Activated CD8-positive, alpha-beta T cell treated with anti-CD3 and anti-CD28 coated beads, Interleukin-2, amount 10 ng/mL, durations not matched to agents 7 days and 5 days (primary cell): ENCODE measurements around the gene BIRC5. TPM values are rescaled to one million over a fixed set of nuclear protein-coding genes. Genes with fewer than 3 reads are reported as not detected.

Experiments
- ATAC-seq: fragments of 150-1000 bp; cut with Tn5 transposase; one replicate; pipeline ENCODE4 v1.10.0; 2021; ENCODE audit warnings: moderate library complexity
- CTCF ChIA-PET: fragments of 350-600 bp; sonication (Branson Sonifier 250); formaldehyde crosslinking; loops from one replicate; lab custom pipeline; 2021; ENCODE audit warnings: antibody characterized with exemption; lab: Charles Lee
- POLR2A ChIA-PET: fragments of 350-600 bp; sonication (Branson Sonifier 250); formaldehyde crosslinking; loops from one replicate; lab custom pipeline; 2021; ENCODE audit warnings: antibody characterized with exemption; lab: Charles Lee
- DNase-seq: peaks from one replicate; pipeline ENCODE4 v3.0.0-alpha.2; 2020
- H3K27ac Mint-ChIP-seq: one replicate; pipeline ENCODE4 v1.8.0; 2021; ENCODE audit warnings: mild to moderate bottlenecking, mixed read lengths
- H3K27me3 Mint-ChIP-seq: one replicate; pipeline ENCODE4 v1.8.0; 2021; ENCODE audit warnings: low read depth, mixed read lengths
- H3K36me3 Mint-ChIP-seq: one replicate; pipeline ENCODE4 v1.8.0; 2021; ENCODE audit warnings: low read depth, mixed read lengths
- H3K4me1 Mint-ChIP-seq: one replicate; pipeline ENCODE4 v1.8.0; 2021; ENCODE audit warnings: low read depth, mixed read lengths
- H3K4me3 Mint-ChIP-seq: one replicate; pipeline ENCODE4 v1.8.0; 2021; ENCODE audit warnings: mild to moderate bottlenecking, mixed read lengths
- H3K9me3 Mint-ChIP-seq: one replicate; pipeline ENCODE4 v1.8.0; 2022; ENCODE audit warnings: mixed read lengths; ENCODE audit not compliant: insufficient read depth
- total RNA-seq, 2 experiments: library from RNA; stranded (reverse); gene quantifications; one replicate each; pipeline ENCODE4 v1.2.3, GENCODE V29; 2021

BIRC5 gene
- total RNA-seq, 2 experiments from 2014 or later: 108 to 114 TPM

- Mint-ChIP-seq H3K9me3 (no peaks in the 10 kb centered on the region), H3K4me3 (no peak overlapping the region), H3K27me3 (no peaks in the 10 kb centered on the region), H3K4me1 (peaks cover 55% of the 10 kb centered on the region), H3K36me3 (peaks cover 43% of the 10 kb centered on the region), H3K27ac (no peak overlapping the region)
- ChIA-PET CTCF (interaction anchor here (1.9 to 3.5 kb wide), 3 partner anchors 9 to 100 kb away, joined by 6 to 27 read pairs (median 11); no protein-coding TSS in a partner anchor), POLR2A (interaction anchor here (0.6 to 1.1 kb wide), 3 partner anchors 20 to 70 kb away, joined by 3 to 4 read pairs (median 3); no protein-coding TSS in a partner anchor)
- ATAC-seq (no peak), DNase-seq (no peak)
Measured at GRCh38 chr17:78184351-78184750, 29.7 kb upstream of the BIRC5 start.

- H3K36me3 Mint-ChIP-seq: peaks cover 39% of the 10 kb centered on the region
- DNase-seq (no peak), ATAC-seq (no peak)
- H3K4me1 Mint-ChIP-seq: peaks cover 55% of the 10 kb centered on the region
- H3K4me3 Mint-ChIP-seq: peak overlapping the region; percentile 80
- POLR2A ChIA-PET: interaction anchor here (0.6 to 1.1 kb wide), 3 partner anchors 20 to 70 kb away, joined by 3 to 4 read pairs (median 3); no protein-coding TSS in a partner anchor
- peak overlapping the region; percentile 10 for H3K27ac Mint-ChIP-seq
- CTCF ChIA-PET: interaction anchor here (3.5 kb wide), 1 partner anchor 9 kb away, joined by 27 read pairs; no protein-coding TSS in a partner anchor
- H3K27me3 Mint-ChIP-seq: no peaks in the 10 kb centered on the region
- no peaks in the 10 kb centered on the region for H3K9me3 Mint-ChIP-seq
Measured at GRCh38 chr17:78184868-78185267, 29.2 kb upstream of the BIRC5 start.

GRCh38 chr17:78185981-78186691, 27.9 kb upstream of the BIRC5 start:
- peak; percentile 2 for ATAC-seq

GRCh38 chr17:78186692-78187595, 27.1 kb upstream of the BIRC5 start, which contains the start of the genes AFMID and TK1:
TSS of gene AFMID (plus strand) at chr17:78187362. CDS start at chr17:78187371, 9 bp downstream.
TSS of gene TK1 (minus strand) at chr17:78187052. CDS start at chr17:78186994, 58 bp downstream.
- peak; percentile 95 for DNase-seq
- no peaks in the 10 kb centered on the region for H3K9me3 Mint-ChIP-seq
- H3K4me3 Mint-ChIP-seq: peak within 1 kb of the TSS; percentile 80
- no peaks in the 10 kb centered on the region for H3K27me3 Mint-ChIP-seq
- H3K36me3 Mint-ChIP-seq: peaks cover 31% of the 10 kb centered on the region
- ChIA-PET POLR2A (interaction anchor here (0.6 to 1.5 kb wide), 8 partner anchors 10 to 76 kb away, joined by 3 to 5 read pairs (median 4); partner anchors contain the start of genes BIRC5 and TMC8), CTCF (interaction anchor here (0.7 to 3.5 kb wide), 9 partner anchors 11 to 168 kb away, joined by 3 to 27 read pairs (median 3); no protein-coding TSS in a partner anchor)
- peak within 1 kb of the TSS; percentile 70 for H3K27ac Mint-ChIP-seq
- H3K4me1 Mint-ChIP-seq: peaks cover 45% of the 10 kb centered on the region
- peak; percentile 96 for ATAC-seq

More at GRCh38 chr17:78185981-78186691, 27.9 kb upstream of the BIRC5 start:
- DNase-seq: peak; percentile 37
- Mint-ChIP-seq H3K27me3 (no peaks in the 10 kb centered on the region), H3K4me3 (peak overlapping the region; percentile 80), H3K9me3 (no peaks in the 10 kb centered on the region), H3K36me3 (peaks cover 34% of the 10 kb centered on the region), H3K27ac (peak overlapping the region; percentile 70), H3K4me1 (peaks cover 49% of the 10 kb centered on the region)
- ChIA-PET POLR2A (interaction anchor here (0.6 to 1.5 kb wide), 9 partner anchors 10 to 76 kb away, joined by 3 to 5 read pairs (median 4); partner anchors contain the start of genes BIRC5 and TMC8), CTCF (interaction anchor here (0.7 to 3.5 kb wide), 11 partner anchors 11 to 167 kb away, joined by 3 to 27 read pairs (median 3); no protein-coding TSS in a partner anchor)

DNA sequence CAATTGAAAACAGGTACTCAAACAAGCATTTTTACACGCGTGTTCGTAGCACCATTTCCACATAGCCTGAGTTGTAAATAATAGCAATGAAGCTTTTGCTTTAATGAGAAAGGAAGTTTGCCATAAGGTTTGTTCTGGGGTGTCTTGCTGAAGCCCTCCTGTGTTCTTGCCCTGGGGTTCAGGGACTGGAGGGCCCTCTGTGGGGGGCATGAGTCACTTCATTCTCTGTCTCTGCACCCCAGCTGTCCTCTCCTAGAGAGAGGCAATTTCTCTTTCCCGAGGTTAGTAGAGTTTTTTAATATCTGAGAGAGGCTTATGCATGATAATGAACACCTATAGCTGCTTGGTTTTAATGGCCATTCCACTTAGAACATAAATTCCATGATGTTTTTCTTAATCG, 17.3 kb upstream of the BIRC5 start:
- peaks cover 4% of the 10 kb centered on the region for H3K4me1 Mint-ChIP-seq
- no peak overlapping the region for H3K27ac Mint-ChIP-seq
- ATAC-seq: no peak
- H3K36me3 Mint-ChIP-seq: peaks cover 18% of the 10 kb centered on the region
- no peak for DNase-seq
- POLR2A ChIA-PET: interaction anchor here (0.9 kb wide), 1 partner anchor 23 kb away, joined by 3 read pairs; no protein-coding TSS in a partner anchor
- H3K27me3 Mint-ChIP-seq: no peaks in the 10 kb centered on the region
- no peaks in the 10 kb centered on the region for H3K9me3 Mint-ChIP-seq
- CTCF ChIA-PET: interaction anchor here (0.8 to 1.9 kb wide), 2 partner anchors 17 to 53 kb away, joined by 3 read pairs; partner anchors contain the start of gene BIRC5
- no peak overlapping the region for H3K4me3 Mint-ChIP-seq

GRCh38 chr17:78197147-78197832, 16.8 kb upstream of the BIRC5 start:
- Mint-ChIP-seq H3K4me3 (no peak overlapping the region), H3K9me3 (no peaks in the 10 kb centered on the region), H3K27me3 (no peaks in the 10 kb centered on the region), H3K27ac (no peak overlapping the region), H3K36me3 (peaks cover 18% of the 10 kb centered on the region), H3K4me1 (peaks cover 4% of the 10 kb centered on the region)
- ChIA-PET CTCF (interaction anchor here (0.8 to 1.9 kb wide), 3 partner anchors 17 to 53 kb away, joined by 3 read pairs; partner anchors contain the start of gene BIRC5), POLR2A (interaction anchor here (0.9 kb wide), 1 partner anchor 23 kb away, joined by 3 read pairs; no protein-coding TSS in a partner anchor)
- DNase-seq (no peak), ATAC-seq (no peak)

- CTCF ChIA-PET: interaction anchor here (1.3 kb wide), 1 partner anchor 24 kb away, joined by 5 read pairs; no protein-coding TSS in a partner anchor
- H3K27me3 Mint-ChIP-seq: no peaks in the 10 kb centered on the region
- H3K9me3 Mint-ChIP-seq: no peaks in the 10 kb centered on the region
- H3K4me3 Mint-ChIP-seq: no peak overlapping the region
- peaks cover 4% of the 10 kb centered on the region for H3K4me1 Mint-ChIP-seq
- no peak overlapping the region for H3K27ac Mint-ChIP-seq
- DNase-seq (no peak), ATAC-seq (no peak)
- H3K36me3 Mint-ChIP-seq: peaks cover 13% of the 10 kb centered on the region
- POLR2A ChIA-PET: no interaction called here
Measured at GRCh38 chr17:78200451-78200850, 13.6 kb upstream of the BIRC5 start.

- ChIA-PET POLR2A (no interaction called here), CTCF (interaction anchor here (0.8 kb wide), 1 partner anchor 86 kb away, joined by 3 read pairs; no protein-coding TSS in a partner anchor)
- no peaks in the 10 kb centered on the region for H3K27me3 Mint-ChIP-seq
- H3K9me3 Mint-ChIP-seq: no peaks in the 10 kb centered on the region
- peaks cover 6% of the 10 kb centered on the region for H3K36me3 Mint-ChIP-seq
- H3K4me3 Mint-ChIP-seq: no peak overlapping the region
- H3K4me1 Mint-ChIP-seq: peaks cover 4% of the 10 kb centered on the region
- no peak overlapping the region for H3K27ac Mint-ChIP-seq
- ATAC-seq (no peak), DNase-seq (no peak)
Measured at GRCh38 chr17:78202666-78203065, 11.4 kb upstream of the BIRC5 start.

- H3K4me3 Mint-ChIP-seq: no peak overlapping the region
- ATAC-seq (no peak), DNase-seq (no peak)
- ChIA-PET CTCF (interaction anchor here (0.8 to 1.6 kb wide), 3 partner anchors 22 to 92 kb away, joined by 3 to 7 read pairs (median 3); no protein-coding TSS in a partner anchor), POLR2A (no interaction called here)
- no peaks in the 10 kb centered on the region for H3K27me3 Mint-ChIP-seq
- no peak overlapping the region for H3K27ac Mint-ChIP-seq
- H3K9me3 Mint-ChIP-seq: no peaks in the 10 kb centered on the region
- peaks cover 3% of the 10 kb centered on the region for H3K36me3 Mint-ChIP-seq
- H3K4me1 Mint-ChIP-seq: no peaks in the 10 kb centered on the region
Measured at GRCh38 chr17:78204387-78205123, 9.5 kb upstream of the BIRC5 start.
